Activated gamma-delta T cell treated with Interleukin-2 at 50 U/mL for 16 hours (primary cell): Measurements from ENCODE around the gene CSF2RB.

Source experiments
- DNase-seq: peaks from one replicate; pipeline ENCODE4 v3.0.0-alpha.2; 2020

Gene CSF2RB

DNA sequence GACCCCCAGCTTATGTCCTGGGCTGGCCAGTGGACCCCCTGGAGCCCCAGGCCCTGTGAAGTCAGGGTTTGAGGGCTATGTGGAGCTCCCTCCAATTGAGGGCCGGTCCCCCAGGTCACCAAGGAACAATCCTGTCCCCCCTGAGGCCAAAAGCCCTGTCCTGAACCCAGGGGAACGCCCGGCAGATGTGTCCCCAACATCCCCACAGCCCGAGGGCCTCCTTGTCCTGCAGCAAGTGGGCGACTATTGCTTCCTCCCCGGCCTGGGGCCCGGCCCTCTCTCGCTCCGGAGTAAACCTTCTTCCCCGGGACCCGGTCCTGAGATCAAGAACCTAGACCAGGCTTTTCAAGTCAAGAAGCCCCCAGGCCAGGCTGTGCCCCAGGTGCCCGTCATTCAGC, 24.6 kb downstream of the CSF2RB start:
- no peak for DNase-seq

DNA sequence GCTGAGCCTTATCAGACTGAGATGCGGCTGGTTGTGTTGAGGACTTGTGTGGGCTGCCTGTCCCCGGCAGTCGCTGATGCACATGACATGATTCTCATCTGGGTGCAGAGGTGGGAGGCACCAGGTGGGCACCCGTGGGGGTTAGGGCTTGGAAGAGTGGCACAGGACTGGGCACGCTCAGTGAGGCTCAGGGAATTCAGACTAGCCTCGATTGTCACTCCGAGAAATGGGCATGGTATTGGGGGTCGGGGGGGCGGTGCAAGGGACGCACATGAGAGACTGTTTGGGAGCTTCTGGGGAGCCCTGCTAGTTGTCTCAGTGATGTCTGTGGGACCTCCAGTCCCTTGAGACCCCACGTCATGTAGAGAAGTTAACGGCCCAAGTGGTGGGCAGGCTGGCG, 25.5 kb downstream of the CSF2RB start:
- no peak for DNase-seq

DNA sequence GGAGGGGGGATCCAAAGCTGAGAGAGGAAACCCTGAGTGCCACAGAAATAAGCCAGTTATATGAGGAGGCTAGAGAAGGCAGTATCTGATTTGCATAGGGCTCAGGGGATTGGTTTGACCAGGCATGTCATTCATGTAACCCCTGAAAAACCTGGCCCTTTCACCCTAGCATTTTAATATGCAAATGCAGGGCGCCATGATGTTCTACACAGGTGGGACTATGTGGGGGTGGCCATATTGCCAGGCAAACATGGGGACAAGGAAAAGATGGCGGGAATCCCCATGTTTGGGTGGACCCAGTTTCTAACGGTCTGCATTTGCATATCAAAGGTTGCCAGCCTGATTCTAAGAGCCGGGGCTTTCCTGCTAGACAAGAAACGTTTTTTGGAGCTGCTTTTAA, 27.2 kb downstream of the CSF2RB start:
- no peak for DNase-seq

DNA sequence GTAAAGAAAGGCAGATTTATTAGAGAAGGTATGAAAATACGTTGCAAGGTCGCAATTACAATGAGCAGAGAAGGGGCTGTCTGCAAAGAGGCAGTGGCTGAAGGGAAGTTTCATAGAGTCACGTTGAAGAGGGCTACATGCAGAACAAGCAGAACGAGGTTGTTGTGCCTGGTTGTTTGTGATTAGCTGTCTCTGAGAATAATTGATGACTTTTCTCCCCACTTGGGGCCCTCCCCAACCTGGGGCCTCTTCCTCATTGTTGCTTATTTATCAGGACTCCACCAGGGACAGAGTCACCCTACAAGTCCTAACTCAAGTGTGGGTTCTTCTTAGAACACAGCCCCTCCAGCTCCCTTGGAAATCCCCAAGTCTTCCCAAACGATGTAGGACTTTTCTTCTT, 29.1 kb downstream of the CSF2RB start:
- no peak for DNase-seq

DNA sequence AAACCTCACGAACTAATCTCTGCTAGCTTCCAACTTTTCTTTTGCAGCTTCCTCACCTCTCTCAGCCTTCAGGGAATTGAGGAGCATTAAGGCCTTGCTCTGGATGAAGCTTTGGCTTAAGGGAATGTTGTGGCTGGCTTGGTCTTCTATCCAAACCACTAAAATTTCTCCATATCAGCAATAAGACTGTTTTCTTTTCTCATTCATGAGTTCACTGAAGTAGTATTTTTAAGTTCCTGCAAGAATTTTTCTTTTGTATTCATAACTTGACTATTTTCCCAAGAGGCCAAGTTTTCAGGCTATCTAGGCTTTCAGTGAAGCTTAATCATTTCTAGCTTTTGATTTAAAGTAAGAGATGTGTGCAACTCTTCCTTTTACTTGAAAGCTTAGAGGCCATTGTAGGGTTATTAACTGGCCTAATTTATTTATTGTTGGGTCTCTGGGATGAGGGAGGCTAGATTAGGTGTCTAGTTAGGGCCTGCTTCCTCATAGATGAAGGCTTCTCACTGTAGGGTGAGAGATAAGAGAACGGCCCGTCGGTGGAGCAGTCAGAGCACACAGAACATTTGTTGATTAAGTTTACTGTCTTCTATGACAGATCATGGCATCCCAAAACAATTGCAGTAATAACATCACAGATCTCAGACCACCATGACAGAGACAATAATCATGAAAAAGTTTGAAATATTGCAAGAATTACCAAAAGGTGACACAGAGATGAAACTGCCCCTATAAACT, 33.2 kb downstream of the CSF2RB start:
- DNase-seq, result no peak

DNA sequence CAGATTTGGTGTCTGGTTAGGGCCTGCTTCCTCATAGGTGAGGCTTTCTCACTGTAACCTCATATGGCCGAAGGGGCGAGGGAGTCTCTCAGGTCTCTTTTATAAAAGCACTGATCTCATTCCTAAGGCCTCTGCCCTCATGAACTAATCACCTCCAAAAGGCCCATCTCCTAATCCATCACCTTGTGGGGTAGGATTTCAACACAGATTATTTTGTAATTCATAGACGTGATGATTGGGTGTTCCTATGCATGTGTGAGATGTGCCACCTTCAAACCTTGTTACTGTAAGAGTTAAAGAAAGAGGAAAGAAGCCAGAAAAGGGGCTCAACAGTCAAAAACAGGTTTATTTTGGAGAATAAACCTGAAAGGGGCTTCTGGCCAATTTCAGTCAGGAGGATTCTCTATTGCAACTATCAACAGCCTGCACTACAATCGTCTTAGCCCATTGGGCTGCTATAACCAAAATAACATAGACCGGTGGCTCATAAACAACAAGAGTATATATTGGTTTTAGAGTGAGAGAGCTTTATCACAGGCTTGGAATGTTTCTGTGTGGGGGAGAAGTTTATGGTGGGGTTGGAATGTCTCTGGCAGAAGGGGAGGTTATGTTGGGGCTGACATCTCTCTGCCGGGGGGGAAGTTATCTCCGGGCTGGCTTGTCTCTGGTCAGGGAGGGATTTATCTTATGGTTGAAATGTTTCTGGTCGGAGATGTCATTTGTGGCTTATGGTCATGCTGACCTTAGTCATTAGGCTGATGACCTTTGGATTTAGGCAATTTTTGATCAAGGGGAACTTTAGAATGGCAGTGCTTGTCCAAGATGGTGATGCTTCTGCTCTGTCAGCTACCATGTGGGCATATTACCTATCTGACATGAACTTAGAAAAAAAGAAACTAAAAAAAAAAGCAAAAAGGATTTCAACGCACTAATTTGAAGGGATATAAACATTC, 35.1 kb downstream of the CSF2RB start:
- no peak for DNase-seq

DNA sequence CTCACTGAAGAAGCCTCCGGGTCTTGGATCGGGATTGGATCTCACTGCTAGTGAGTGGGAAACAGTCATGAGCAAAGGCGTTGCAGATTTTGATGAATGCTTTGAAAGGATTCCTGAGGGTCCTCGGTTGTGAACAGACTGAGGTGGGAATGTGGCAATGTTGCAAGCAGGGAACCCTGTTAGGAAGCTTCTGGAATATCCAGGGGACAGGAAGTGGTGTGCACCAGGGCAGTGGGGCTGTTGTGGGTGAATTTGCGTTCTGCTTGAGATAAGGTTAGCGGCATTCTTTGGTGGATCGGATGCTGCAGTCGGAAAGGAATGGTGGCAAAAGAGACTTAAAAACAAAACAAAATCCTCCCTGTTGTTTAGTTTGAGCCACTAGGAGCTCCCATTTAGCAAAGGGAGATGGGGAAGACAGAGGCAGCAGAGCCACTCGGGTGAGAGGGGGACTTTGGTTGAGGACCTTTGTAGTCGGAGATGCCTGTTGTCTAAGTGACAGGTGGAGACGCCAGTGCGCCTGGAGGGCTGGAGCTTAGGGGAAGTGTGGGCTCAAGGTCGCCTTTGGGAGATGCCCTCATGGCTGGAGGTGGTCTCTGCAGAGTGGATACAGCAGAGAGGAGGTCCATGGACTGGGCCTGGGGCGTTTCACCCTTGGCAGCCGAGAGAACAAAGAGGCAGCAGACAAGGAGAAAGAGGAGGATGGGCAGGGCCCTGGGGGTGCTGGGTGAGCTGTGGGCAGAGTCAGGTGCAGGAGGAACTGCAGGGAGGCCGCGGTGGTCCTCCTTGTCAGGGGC, 37.6 kb downstream of the CSF2RB start:
- DNase-seq, result no peak

DNA sequence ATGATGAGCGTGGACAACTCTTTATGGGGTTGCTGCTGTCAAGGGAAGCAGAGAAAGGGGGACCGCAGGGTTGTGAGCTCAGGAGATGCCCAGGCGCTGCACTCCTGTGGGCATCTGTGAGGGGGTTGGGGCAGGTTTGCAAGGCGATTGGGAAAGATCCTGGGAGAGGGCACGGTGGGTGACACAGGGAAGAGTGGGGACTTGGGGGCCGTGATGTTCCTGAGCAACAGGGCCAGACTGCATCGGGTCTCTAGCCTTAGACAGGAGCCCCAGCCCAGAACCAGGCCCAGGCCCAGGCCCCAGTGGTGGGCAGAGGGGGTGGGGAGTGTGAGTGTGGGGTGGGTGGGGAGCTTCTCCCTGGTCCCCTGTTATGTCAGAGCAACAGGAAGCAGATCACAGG, 38.3 kb downstream of the CSF2RB start:
- DNase-seq, result no peak

DNA sequence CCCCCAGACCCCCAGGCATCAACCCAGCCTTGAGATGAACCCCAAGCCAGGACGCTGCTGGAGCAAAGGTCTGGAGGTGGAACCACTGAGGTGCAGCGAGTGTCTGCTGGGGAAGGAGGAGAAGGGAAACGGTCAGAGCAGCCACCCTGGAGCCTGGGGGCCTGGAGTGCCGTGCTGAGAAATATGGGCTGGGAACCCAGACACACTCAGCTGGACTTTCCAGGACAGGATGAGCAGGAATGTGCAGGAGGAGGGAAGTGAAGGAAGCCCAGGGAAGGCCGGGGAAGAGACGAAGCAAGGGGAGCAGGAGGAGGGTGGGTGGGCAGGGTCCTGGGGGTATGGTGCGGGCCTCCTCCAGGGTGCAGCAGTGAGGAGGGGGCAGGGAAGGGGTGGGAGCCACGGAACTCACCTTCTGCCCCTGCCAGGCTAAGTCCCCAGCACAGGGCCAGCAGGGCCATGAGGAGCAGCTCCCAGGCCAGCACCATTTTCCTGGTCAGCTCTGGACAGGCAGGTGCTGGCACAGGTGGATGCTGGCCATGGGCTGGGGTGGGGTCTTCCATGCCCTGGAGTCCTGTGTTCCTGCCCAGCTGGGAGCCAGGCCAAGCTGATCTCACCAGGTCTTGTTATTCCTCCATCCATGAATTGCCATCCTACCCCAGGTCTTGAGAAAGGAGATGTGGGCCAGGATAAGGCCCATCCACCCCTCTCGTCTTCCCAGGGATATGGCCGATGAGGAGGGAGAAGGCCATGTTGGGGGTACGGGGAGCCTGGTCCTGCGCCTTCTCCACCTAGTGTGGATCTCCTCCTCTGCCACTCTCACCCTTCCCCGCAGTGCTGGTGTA, 40.0 kb downstream of the CSF2RB start:
- DNase-seq, result no peak

DNA sequence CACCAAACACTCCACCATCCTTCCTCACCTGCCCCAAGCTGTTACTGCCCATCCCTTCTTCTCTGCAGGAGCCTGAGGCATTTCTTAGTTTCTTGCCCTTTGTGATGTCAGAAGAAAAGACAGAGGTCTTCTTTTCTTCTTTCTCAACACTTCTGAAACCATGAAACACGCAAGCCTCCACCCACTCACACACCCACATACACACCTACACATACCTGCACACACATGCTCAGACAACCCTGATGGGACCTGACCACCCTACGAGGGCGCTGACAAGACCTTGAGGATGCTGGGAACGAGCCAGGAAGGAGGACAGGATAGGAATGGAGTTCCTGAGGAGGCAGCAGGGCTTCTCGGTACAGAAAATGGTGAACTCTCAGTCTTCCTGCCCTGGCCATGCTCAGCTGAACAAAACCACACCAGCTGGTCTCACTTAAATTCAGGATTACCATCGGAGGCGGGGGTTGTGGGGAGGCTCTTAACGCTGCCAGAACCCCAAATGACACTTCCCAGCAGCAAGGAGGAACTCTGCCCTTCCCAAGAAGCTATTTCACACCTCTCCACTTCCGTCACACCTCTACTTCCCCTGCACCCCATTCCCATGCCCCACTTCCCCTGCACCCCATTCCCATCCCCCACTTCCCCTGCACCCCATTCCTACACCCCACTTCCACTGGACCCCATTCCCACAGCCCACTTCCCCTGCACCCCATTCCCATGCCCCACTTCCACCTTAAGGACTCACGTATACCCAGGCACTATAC, 41.0 kb downstream of the CSF2RB start:
- no peak for DNase-seq

DNA sequence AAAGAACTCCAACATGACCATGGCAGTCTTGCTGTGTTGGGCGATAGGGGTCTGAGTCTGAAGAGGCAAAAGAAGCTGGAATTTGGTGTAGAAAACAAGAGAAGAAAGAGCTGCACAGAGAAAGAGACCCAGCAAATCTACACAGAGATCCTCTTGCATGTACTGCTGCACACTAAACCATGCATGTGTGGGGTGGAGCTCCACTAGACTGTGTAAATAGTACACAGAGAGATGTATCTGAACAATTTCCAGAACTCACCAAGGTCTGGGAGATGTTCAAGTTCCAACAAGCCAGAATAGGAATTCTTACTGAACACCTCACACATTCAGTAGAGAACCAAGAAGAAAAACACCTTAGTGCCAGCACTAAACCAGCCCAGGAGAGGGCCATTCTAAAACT, 42.3 kb downstream of the CSF2RB start:
- DNase-seq, result no peak

DNA sequence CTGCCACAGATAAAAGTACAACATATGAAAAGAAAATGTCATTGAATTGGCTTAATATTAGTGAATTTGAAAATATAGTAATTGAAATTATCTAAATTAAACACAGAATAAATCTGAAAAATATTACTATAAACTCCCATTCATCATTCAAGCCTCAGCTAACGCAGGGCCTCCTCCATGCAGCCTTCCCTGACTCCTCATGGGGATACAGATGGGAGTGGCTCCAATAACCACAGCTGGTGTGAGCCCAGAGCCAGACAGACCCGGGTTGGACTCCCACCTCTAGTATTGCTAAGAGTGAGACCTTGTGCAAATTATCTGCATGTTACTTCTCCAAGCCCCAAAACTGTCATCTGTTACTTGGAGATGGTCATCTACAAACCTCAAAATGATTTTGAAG, 44.9 kb downstream of the CSF2RB start:
- DNase-seq, result no peak

DNA sequence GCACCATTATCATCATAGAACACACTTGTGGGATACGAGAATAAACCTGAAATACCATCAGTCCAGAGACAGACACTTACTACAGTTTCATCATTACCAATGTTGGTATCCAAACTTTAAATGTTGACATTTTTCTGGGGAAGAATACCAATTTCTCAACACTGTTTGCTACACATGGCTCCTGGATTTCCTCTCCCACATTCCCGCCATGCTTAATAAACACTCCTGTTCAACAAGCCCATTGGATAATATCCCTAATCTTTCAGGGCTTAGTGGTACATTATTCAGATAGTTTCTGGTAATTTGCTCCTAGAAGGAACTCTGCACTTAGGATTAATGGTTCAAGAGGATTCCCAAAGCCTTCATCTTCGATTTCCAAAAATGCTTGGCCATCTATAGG, 48.2 kb downstream of the CSF2RB start:
- DNase-seq, result no peak

DNA sequence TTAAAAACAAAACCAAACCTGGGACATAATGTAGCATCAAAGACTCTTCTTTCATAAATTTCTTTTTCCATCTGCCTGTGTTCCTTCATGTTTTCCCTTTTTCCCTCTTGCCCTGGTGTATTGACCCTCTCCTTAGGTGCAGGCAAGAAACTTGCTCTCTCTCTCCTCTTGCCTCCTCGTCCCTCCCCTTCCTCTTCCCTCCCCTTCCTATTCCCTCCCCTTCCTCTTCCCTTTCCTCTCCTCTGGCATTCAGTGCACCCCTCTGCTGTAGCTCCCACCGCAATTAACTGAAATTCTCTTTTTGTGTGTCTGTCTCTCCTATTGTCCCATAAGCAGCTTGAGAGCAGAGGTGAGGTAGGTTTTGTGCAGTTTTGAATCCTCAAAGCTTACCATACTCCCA, 49.9 kb downstream of the CSF2RB start:
- no peak for DNase-seq

DNA sequence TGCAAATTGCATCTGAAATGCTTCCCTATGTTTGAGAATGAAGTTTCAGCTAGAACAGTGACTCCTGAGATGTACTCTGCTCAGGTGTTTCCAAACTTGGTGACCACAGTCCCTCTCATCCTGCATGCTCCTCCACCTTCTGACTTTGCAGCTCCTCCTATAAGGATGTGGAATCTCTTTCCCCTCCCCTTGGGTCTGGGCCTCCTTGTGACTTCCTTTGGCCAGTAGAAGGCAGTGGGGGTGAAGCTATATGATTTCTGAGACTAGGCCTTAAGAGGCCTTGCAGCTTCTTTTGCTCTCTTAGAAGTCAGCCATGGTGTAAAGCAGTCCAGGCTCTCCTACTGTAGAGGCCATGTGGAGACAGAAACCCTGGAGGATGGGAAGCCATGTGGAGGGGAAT, 50.7 kb downstream of the CSF2RB start:
- DNase-seq, result no peak

DNA sequence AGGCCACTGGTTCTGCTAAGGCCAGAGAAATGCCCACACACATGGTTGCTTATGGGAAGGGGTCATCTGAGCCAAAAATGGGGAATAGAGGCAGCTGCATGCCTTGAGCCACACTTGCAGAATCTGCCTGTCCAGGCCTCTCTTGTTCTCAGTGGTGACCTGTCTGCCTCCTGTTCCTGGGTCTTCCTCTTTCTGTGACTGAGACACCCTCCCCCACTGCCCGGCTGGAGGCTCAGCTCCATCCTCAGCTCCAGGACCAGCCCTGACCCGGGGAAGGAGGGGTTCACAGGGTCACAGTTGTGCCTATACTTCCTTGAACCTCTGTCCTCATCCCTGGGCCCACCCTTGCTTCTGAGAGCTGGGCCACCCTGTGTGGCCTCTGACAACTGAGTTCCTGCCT, 52.3 kb downstream of the CSF2RB start:
- no peak for DNase-seq

DNA sequence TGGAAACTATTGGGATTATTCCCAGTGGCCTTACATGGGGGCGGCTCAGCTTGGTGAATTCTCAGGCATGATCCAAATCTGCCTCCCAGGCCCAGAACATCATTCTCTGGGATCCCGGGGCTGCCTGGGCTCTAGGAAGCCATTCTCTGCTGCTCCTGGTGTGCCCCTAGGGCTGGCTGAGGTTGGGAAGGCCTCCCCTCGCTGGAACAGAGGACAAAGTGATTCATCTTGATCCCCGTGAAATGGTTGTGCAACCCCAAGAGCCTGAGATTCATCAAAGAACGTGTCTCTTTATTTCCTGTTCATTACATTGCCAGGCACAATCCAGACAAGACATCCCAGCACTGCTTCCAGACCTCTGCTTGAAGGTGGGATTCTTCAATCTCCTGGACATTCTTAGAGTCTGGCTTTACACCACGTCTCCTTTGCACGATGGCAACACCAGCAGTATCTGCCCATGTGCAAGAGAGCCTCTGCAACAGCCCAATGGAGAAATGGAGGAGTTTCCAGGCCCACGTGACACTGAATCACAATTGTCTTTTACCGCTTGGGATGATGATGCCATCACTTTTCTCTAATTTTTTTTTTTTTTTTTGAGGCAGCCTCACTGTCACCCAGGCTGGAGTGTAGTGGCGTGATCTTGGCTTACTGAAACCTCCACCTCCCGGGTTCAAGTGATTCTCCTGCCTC, 53.6 kb downstream of the CSF2RB start:
- no peak for DNase-seq

DNA sequence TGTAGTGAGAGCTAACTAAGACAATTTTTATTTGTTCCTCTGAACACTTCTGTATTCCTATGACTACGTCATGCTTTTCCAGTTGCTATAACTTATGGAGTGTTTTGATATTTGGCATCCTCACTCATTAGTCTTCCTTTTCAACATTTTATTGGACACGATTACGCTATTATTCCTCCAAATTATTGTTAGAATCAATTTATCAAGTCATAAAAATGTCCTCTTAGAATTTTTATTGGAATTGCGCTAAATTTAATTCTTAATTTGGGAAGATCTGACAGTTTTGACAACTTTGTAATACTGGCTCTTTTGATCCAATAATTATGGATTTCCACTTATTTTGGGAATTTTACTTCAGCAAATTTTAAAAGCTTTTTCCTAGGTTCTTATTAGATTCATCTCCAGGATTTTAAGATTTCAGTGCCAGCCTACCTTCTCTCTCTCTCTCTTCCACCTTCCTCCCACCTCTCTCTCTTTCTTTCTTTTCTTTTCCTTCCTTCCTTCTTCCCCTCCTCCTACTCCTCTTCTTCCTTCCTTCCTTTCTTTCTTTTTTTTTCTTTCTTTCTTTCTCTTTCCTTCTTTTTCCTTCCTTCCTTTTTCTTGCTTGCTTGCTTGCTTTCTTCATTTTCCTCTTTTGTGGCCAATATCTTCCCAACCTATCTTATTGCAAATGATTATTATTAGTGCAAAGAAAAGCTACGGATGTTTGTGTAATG, 55.0 kb downstream of the CSF2RB start:
- no peak for DNase-seq

DNA sequence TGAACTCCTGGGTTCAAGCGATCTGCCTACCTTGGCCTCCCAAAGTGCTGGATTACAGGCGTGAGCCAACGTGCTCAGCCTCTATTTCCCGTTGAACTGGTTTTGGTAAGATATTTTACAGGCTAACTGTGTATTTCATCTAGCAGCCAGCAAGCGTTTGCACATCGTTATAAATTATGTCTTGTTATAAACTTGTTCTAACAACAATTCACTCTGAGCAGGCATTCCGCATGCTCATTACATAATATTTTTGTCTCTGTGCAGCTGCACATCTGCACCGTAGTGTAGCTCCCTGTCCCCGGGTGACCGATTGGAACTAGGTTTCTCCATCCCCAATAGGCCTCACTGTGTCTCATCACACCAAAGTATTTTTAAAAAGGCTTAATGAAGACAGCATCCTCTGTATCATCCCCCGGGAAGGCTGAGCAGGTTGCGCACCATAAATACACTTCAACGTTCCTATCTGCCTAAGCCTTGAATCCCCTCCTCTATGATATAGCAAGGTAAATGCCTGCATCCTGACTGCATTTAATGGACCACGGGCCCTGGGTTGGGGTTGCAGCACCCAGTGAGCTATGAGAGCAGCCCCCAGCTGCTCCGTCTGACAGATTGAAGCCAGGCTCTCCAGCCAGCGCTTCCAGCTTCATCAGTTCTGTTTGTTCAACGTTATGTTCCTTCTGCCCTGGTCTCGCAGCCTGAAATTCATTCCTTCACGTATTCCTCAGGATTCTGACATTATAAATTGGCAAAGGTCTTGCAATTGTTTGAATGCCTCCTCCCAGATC, 58.1 kb downstream of the CSF2RB start:
- no peak for DNase-seq

DNA sequence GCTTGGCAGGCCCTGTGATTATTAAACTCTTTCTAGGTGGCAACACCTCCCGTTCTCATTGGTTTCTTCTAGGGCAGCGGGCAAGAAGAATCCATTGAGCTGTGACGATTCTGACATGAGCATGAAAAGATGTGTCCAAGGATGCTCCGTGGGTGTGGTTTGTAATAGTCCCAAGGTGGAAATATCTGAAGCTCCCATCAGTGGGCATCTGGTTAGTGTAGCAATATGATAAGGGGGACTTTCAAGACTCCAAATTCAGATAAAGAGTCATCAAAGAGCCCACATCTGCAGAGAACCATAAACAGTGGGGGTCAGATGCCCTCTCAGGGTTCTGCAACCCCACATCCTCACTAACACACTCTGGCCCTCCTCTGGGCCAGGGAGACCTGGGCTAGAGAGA, 63.2 kb downstream of the CSF2RB start:
- DNase-seq, result no peak
